A549 (cell line): ENCODE results near the gene MBD2.

Experiments
- HOXA7 ChIP-seq: fragments of 250-450 bp; sonication (Bioruptor Pico); IDR thresholded peaks from 2 replicates; pipeline ENCODE4 v1.5.0; 2020; ENCODE audit warnings: mild to moderate bottlenecking, moderate library complexity
- JUNB ChIP-seq: fragments of >200 bp; sonication (Bioruptor Twin); formaldehyde crosslinking; IDR thresholded peaks from 2 replicates; pipeline ENCODE4 v1.6.1; 2016
- RFX5 ChIP-seq: fragments of 450-650 bp; IDR thresholded peaks from 2 replicates; pipeline ENCODE4 v1.7.1; 2014; ENCODE audit warnings: antibody characterized with exemption, mild to moderate bottlenecking, moderate library complexity
- USF2 ChIP-seq: fragments of 450-650 bp; IDR thresholded peaks from 2 replicates; pipeline ENCODE4 v1.6.1; 2014; ENCODE audit warnings: antibody characterized with exemption
- TF ChIP-seq, protein P1 (sequence below): fragments of >200 bp; sonication (Bioruptor Twin); formaldehyde crosslinking; IDR thresholded peaks from 3 replicates; pipeline ENCODE4 v1.5.1; 2016

- TF ChIP-seq, protein P1, sequence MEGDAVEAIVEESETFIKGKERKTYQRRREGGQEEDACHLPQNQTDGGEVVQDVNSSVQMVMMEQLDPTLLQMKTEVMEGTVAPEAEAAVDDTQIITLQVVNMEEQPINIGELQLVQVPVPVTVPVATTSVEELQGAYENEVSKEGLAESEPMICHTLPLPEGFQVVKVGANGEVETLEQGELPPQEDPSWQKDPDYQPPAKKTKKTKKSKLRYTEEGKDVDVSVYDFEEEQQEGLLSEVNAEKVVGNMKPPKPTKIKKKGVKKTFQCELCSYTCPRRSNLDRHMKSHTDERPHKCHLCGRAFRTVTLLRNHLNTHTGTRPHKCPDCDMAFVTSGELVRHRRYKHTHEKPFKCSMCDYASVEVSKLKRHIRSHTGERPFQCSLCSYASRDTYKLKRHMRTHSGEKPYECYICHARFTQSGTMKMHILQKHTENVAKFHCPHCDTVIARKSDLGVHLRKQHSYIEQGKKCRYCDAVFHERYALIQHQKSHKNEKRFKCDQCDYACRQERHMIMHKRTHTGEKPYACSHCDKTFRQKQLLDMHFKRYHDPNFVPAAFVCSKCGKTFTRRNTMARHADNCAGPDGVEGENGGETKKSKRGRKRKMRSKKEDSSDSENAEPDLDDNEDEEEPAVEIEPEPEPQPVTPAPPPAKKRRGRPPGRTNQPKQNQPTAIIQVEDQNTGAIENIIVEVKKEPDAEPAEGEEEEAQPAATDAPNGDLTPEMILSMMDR = no peak
- TF ChIP-seq RFX5 (no peak), HOXA7 (CRISPR knock-in tag) (no peak), JUNB (no peak), USF2 (no peak)
Measured at GRCh38 chr18:54257015-54257414, 32.5 kb upstream of the MBD2 start.
